ENCODE data around the gene EXOC1L.
"Not testable (repeated sequence)": the region's sequence is repeated elsewhere in the genome, so short reads cannot be mapped to it uniquely, and the experiment has no call there.

Gene EXOC1L

GRCh38 chr4:55838356-55838755 is 18.8 kb downstream of the EXOC1L start:
- DNase-seq (ENCODE audit: low read depth in 2 of 2) = no peak

- DNase-seq (ENCODE audit: low read depth in 2 of 2) = no peak
Observed at GRCh38 chr4:55838952-55839351, 19.4 kb downstream of the EXOC1L start.

- DNase-seq (ENCODE audit: low read depth in 2 of 2) = no peak
Observed at GRCh38 chr4:55840956-55841355, 21.4 kb downstream of the EXOC1L start.

- DNase-seq (ENCODE audit: low read depth in 2 of 2) = not testable (repeated sequence)
Observed at GRCh38 chr4:55841373-55842239, 22.0 kb downstream of the EXOC1L start.

GRCh38 chr4:55842312-55842711 is 22.7 kb downstream of the EXOC1L start:
- DNase-seq (ENCODE audit: low read depth in 2 of 2) = not testable (repeated sequence)

- DNase-seq (ENCODE audit: low read depth in 2 of 2) = no peak
Observed at GRCh38 chr4:55849724-55850123, 30.1 kb downstream of the EXOC1L start.

GRCh38 chr4:55851885-55852284 is 32.3 kb downstream of the EXOC1L start:
- DNase-seq (ENCODE audit: low read depth in 2 of 2) = peak in 1 of 2 donors; percentile 0

GRCh38 chr4:55853484-55854046 is 34.0 kb downstream of the EXOC1L start, which contains the start of gene EXOC1:
Gene EXOC1, plus strand, starts transcription at chr4:55853648. Its CDS starts 4,676 bp downstream, at chr4:55858324.
- DNase-seq (ENCODE audit: low read depth in 2 of 2) = peak; percentile 98

- DNase-seq (ENCODE audit: low read depth in 2 of 2) = no peak
Observed at GRCh38 chr4:55854129-55854528, 34.5 kb downstream of the EXOC1L start.

- no peak for DNase-seq (ENCODE audit: low read depth in 2 of 2)
Observed at GRCh38 chr4:55857586-55857985, 38.0 kb downstream of the EXOC1L start.

GRCh38 chr4:55859711-55860110 is 40.1 kb downstream of the EXOC1L start:
- no peak for DNase-seq (ENCODE audit: low read depth in 2 of 2)

- no peak for DNase-seq (ENCODE audit: low read depth in 2 of 2)
Observed at GRCh38 chr4:55864577-55865223, 45.1 kb downstream of the EXOC1L start.

GRCh38 chr4:55865228-55865806 is 45.7 kb downstream of the EXOC1L start:
- DNase-seq (ENCODE audit: low read depth in 2 of 2) = no peak

GRCh38 chr4:55866290-55866907 is 46.8 kb downstream of the EXOC1L start:
- no peak for DNase-seq (ENCODE audit: low read depth in 2 of 2)

- no peak for DNase-seq (ENCODE audit: low read depth in 2 of 2)
Observed at GRCh38 chr4:55866973-55867574, 47.5 kb downstream of the EXOC1L start.

- DNase-seq (ENCODE audit: low read depth in 2 of 2) = no peak
Observed at GRCh38 chr4:55868581-55869090, 49.0 kb downstream of the EXOC1L start.

- DNase-seq (ENCODE audit: low read depth in 2 of 2) = no peak
Observed at GRCh38 chr4:55871299-55871800, 51.8 kb downstream of the EXOC1L start.

GRCh38 chr4:55874831-55875230 is 55.2 kb downstream of the EXOC1L start:
- DNase-seq (ENCODE audit: low read depth in 2 of 2) = no peak

GRCh38 chr4:55876387-55876786 is 56.8 kb downstream of the EXOC1L start:
- DNase-seq (ENCODE audit: low read depth in 2 of 2) = no peak

- DNase-seq (ENCODE audit: low read depth in 2 of 2) = no peak
Observed at GRCh38 chr4:55879224-55879623, 59.6 kb downstream of the EXOC1L start.

Measured in activated CD4-positive, alpha-beta T cell treated with anti-CD3 and anti-CD28 coated beads for 24 hours (primary cell).